ENCODE results near the gene FAM167B. TPM values are rescaled to one million over a fixed set of nuclear protein-coding genes. Genes with fewer than 3 reads are reported as not detected.
"Not testable (repeated sequence)": the region's sequence is repeated elsewhere in the genome, so short reads cannot be mapped to it uniquely, and the experiment has no call there.

FAM167B gene
- total RNA-seq, 3 donors from 2014 or later, result 3.4 to 5.5 (median 5.5) TPM

DNA sequence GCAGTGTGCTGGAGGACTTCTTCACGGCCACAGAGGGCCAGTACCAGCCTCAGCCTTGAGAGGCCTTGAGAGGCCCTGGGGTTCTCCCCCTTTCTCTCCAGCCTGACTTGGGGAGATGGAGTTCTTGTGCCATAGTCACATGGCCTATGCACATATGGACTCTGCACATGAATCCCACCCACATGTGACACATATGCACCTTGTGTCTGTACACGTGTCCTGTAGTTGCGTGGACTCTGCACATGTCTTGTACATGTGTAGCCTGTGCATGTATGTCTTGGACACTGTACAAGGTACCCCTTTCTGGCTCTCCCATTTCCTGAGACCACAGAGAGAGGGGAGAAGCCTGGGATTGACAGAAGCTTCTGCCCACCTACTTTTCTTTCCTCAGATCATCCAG, 38.6 kb downstream of the FAM167B start:
- H3K4me3 ChIP-seq, result no peak overlapping the region
- ATAC-seq (no peak), DNase-seq (no peak)
- H3K9me3 ChIP-seq, result no peaks in the 10 kb centered on the region
- TF ChIP-seq, protein P1, sequence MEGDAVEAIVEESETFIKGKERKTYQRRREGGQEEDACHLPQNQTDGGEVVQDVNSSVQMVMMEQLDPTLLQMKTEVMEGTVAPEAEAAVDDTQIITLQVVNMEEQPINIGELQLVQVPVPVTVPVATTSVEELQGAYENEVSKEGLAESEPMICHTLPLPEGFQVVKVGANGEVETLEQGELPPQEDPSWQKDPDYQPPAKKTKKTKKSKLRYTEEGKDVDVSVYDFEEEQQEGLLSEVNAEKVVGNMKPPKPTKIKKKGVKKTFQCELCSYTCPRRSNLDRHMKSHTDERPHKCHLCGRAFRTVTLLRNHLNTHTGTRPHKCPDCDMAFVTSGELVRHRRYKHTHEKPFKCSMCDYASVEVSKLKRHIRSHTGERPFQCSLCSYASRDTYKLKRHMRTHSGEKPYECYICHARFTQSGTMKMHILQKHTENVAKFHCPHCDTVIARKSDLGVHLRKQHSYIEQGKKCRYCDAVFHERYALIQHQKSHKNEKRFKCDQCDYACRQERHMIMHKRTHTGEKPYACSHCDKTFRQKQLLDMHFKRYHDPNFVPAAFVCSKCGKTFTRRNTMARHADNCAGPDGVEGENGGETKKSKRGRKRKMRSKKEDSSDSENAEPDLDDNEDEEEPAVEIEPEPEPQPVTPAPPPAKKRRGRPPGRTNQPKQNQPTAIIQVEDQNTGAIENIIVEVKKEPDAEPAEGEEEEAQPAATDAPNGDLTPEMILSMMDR (IDR thresholded peaks at IDR 0.05), result no peak
- H3K36me3 ChIP-seq (ENCODE audit: low read depth), result no peaks in the 10 kb centered on the region
- peaks cover 2% of the 10 kb centered on the region for H3K4me1 ChIP-seq (ENCODE audit: low read depth)
- intact Hi-C loops (cut with DNase I, micrococcal nuclease), result no loop called here

DNA sequence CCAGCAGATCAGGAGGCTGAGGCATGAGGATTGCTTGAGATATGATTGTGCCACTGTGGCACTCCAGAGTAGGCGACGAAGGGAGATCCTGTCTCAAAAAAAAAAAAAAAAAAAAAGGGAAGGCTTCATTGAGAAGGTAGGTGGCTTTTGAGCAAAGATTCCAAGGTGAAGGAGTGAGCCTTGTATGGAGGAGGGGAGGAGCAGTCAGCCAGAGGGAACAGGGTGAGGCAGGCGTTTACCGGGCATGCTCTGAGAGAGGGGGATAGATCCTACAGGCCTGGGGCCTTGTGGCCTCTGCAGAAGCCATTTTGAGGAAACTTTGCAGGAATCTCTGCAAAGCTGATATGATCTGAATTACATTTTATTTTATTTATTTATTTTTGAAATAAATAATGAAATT, 39.7 kb downstream of the FAM167B start:
- no peak for DNase-seq
- Histone ChIP-seq H3K4me1 (ENCODE audit: low read depth) (peaks cover 8% of the 10 kb centered on the region), H3K4me3 (no peak overlapping the region), H3K36me3 (ENCODE audit: low read depth) (no peaks in the 10 kb centered on the region), H3K9me3 (no peaks in the 10 kb centered on the region)
- no peak for ATAC-seq
- TF ChIP-seq, protein P1 (IDR thresholded peaks at IDR 0.05), result no peak
- intact Hi-C loops (cut with DNase I, micrococcal nuclease), result no loop called here

DNA sequence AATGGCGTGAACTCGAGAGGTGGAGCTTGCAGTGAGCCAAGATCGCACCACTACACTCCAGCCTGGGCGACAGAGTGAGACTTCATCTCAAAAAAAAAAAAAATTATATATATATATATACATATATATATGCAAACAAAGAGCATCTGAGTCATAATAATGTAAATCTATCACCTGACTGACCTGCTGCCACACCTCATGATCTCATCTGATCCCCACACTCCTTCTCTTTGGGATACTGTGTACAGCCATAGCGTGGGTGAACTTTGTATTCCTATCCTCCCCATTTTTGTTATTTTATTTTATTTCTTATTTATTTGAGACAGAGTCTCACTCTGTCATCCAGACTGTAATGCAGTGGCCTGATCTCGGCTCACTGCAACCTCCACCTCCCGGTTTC, 42.2 kb downstream of the FAM167B start:
- DNase-seq, result no peak
- peaks cover 17% of the 10 kb centered on the region for H3K4me1 ChIP-seq (ENCODE audit: low read depth)

DNA sequence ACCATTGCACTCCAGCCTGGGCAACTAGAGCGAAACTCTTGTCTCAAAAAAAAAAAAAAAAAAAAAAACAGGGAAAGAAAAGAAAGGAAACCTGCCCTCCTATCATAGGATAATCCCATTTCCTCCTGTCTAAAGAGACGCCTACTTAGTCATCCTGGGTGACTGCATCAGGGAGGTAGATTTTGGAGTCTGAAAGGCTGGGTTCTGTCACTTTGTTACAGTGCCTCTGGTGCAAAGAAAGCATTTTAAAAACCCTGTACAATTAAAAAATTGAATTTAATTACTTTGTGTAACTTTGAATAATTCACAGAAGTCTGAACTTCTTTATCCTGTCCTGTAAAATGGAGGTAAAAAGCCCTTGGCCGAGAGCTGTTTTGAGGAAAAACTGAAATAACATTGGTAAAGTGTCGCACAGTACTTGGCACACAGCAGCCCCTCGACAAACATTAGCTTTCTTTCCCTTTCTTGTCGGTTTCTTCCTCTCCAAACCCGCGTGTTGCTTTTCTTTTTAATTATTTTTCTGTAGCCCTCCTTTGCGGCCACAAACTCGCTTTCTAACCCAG, 44.2 kb downstream of the FAM167B start:
- Histone ChIP-seq H3K4me3 (peak overlapping the region; percentile 71), H3K36me3 (ENCODE audit: low read depth) (no peaks in the 10 kb centered on the region), H3K9me3 (no peaks in the 10 kb centered on the region), H3K4me1 (ENCODE audit: low read depth) (peaks cover 28% of the 10 kb centered on the region)
- no peak for DNase-seq
- intact Hi-C loops (cut with DNase I, micrococcal nuclease), result no loop called here
- TF ChIP-seq, protein P1 (IDR thresholded peaks at IDR 0.05), result no peak
- peak; percentile 54 for ATAC-seq

More for the DNA sequence above, 42.2 kb downstream of the FAM167B start:
- peak; percentile 42 for ATAC-seq
- no peak overlapping the region for H3K4me3 ChIP-seq
- TF ChIP-seq, protein P1 (IDR thresholded peaks at IDR 0.05), result no peak
- no peaks in the 10 kb centered on the region for H3K9me3 ChIP-seq
- intact Hi-C loops (cut with DNase I, micrococcal nuclease), result no loop called here
- H3K36me3 ChIP-seq (ENCODE audit: low read depth), result no peaks in the 10 kb centered on the region

DNA sequence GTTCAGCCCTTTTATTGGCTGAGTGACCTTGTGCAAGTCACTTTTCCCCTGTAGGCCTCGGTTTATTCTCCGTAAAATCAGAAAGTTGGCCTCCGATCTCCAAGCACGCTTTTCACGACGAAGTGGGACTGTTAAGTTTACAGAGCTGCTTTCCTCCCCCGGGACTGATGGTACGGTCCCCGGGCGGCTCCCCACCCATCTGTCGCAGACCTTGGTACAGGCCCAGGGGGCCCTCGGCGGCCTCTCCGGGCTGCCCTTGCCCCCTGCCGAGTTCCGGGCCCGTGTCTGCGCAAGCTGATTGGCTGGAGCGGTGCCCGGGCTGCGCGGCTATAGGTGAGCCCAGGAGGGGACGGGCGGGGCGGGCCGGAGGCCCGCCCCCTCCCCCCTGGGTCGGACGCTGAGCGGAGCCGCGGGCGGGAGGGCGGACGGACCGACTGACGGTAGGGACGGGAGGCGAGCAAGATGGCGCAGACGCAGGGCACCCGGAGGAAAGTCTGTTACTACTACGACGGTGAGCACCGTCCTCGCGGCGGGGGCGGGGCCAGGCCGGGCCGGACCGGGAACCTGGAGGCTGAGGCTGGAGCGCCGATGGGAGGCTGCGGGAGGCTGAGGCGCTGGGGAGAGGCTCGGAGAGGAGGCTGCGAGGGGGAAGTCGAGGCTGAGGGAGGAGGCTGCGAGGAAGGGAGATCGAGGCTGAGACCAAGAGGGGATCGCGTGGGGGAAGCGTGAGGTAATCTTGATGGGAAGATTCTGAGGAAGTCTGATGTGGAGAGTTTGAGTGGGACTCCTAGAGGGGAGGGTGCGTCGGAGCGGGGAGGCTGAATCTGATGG, 44.9 kb downstream of the FAM167B start, which contains the start of gene HDAC1:
TSS of gene HDAC1 (plus strand) at position 376 of the 831 bp plus-strand sequence. CDS start at position 463, 87 bp downstream.
- ATAC-seq (peak; percentile 92), DNase-seq (peak; percentile 99)
- TF ChIP-seq, protein P1 (IDR thresholded peaks at IDR 0.05), result no peak
- Histone ChIP-seq H3K9me3 (no peaks in the 10 kb centered on the region), H3K36me3 (ENCODE audit: low read depth) (no peaks in the 10 kb centered on the region), H3K4me1 (ENCODE audit: low read depth) (peaks cover 28% of the 10 kb centered on the region), H3K4me3 (peak within 1 kb of the TSS; percentile 71)
- intact Hi-C loops (cut with DNase I, micrococcal nuclease), result no loop called here

DNA sequence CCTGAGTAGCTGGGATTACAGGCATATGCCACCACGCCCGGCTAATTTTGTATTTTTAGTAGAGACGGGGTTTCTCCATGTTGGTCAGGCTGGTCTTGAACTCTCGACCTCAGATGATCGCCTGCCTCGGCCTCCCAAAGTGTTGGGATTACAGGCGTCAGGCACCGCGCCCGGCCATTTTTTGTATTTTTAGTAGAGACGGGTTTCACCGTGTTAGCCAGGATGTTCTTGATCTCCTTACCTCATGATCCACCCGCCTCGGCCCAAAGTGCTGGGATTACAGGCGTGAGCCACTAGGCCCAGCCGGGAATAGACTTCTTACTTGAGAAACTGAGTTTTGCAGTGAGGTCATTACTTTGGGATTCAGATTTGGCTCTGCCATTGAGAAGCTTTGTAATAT, 51.2 kb downstream of the FAM167B start:
- DNase-seq; H3K4me3 ChIP-seq; H3K9me3 ChIP-seq; ATAC-seq; H3K36me3 ChIP-seq (ENCODE audit: low read depth); intact Hi-C loops (cut with DNase I, micrococcal nuclease): not testable (repeated sequence)
- peaks cover 20% of the 10 kb centered on the region for H3K4me1 ChIP-seq (ENCODE audit: low read depth)

Data from mucosa of descending colon (tissue), 3 donors.